GM12801 (cell line): Measurements from ENCODE around the gene PARD3B.

Experiments used
- CTCF ChIP-seq: IDR thresholded peaks from one replicate; pipeline ENCODE4 v1.5.1; 2011; ENCODE audit warnings: control low read depth; ENCODE audit not compliant: insufficient read length; ENCODE audit errors: extremely low read depth

Gene PARD3B

GRCh38 chr2:205210494-205210893 is 665.2 kb downstream of the PARD3B start:
- no peak for TF ChIP-seq CTCF

- TF ChIP-seq CTCF: no peak
Measured at GRCh38 chr2:205212357-205212756, 667.1 kb downstream of the PARD3B start.

- no peak for TF ChIP-seq CTCF
Measured at GRCh38 chr2:205216092-205216491, 670.8 kb downstream of the PARD3B start.

- no peak for TF ChIP-seq CTCF
Measured at GRCh38 chr2:205216580-205216979, 671.3 kb downstream of the PARD3B start.

GRCh38 chr2:205217004-205217403 is 671.7 kb downstream of the PARD3B start:
- TF ChIP-seq CTCF: no peak

GRCh38 chr2:205218056-205218455 is 672.8 kb downstream of the PARD3B start:
- no peak for TF ChIP-seq CTCF

GRCh38 chr2:205220559-205220958 is 675.3 kb downstream of the PARD3B start:
- TF ChIP-seq CTCF: no peak

GRCh38 chr2:205232086-205232485 is 686.8 kb downstream of the PARD3B start:
- no peak for TF ChIP-seq CTCF
